Immature natural killer cell (primary cell): ENCODE measurements around the gene COL4A3. TPM values are rescaled to one million over a fixed set of nuclear protein-coding genes. Genes with fewer than 3 reads are reported as not detected.

Source experiments
- DNase-seq, 3 donors: peaks; one replicate each; pipeline ENCODE4 v3.0.0; 2022; ENCODE audit warnings: mixed read lengths in 1 of 3
- H3K27ac Mint-ChIP-seq, 6 donors: one replicate each; pipeline ENCODE4 v1.8.0; 2020; ENCODE audit warnings: mixed read lengths in 6 of 6, mild to moderate bottlenecking in 5 of 6, inconsistent platforms in 4 of 6, moderate library complexity in 3 of 6
- H3K27me3 Mint-ChIP-seq, 3 donors: one replicate each; pipeline ENCODE4 v1.8.0; 2020 to 2021; ENCODE audit warnings: low read depth in 3 of 3, mild to moderate bottlenecking in 3 of 3, mixed read lengths in 3 of 3, moderate library complexity in 3 of 3, inconsistent platforms in 1 of 3
- H3K36me3 Mint-ChIP-seq, 3 donors: one replicate each; pipeline ENCODE4 v1.8.0; 2020; ENCODE audit warnings: mixed read lengths in 3 of 3, inconsistent platforms in 2 of 3, mild to moderate bottlenecking in 2 of 3
- H3K4me1 Mint-ChIP-seq, 2 donors: one replicate each; pipeline ENCODE4 v1.8.0; 2020; ENCODE audit warnings: inconsistent platforms in 2 of 2, mild to moderate bottlenecking in 2 of 2, mixed read lengths in 2 of 2, moderate library complexity in 1 of 2
- H3K4me3 Mint-ChIP-seq, 5 donors: one replicate each; pipeline ENCODE4 v1.8.0; 2020; ENCODE audit warnings: mild to moderate bottlenecking in 5 of 5, mixed read lengths in 5 of 5, inconsistent platforms in 3 of 5, moderate library complexity in 3 of 5
- H3K9me3 Mint-ChIP-seq, 6 donors: one replicate each; pipeline ENCODE4 v1.8.0; 2020; ENCODE audit warnings: mild to moderate bottlenecking in 6 of 6, mixed read lengths in 6 of 6, inconsistent platforms in 4 of 6, moderate library complexity in 3 of 6
- polyA plus RNA-seq, 3 donors: library from polyadenylated mRNA; unstranded; fragments of 300-500 nt; fragmentation: Illumina TruSeq; gene quantifications; one replicate each; pipeline ENCODE4 v1.2.3, GENCODE V29; 2021

The COL4A3 gene
- polyA plus RNA-seq = under 1 TPM in 1 of 3 donors, not detected in 2; 0.10 TPM

DNA sequence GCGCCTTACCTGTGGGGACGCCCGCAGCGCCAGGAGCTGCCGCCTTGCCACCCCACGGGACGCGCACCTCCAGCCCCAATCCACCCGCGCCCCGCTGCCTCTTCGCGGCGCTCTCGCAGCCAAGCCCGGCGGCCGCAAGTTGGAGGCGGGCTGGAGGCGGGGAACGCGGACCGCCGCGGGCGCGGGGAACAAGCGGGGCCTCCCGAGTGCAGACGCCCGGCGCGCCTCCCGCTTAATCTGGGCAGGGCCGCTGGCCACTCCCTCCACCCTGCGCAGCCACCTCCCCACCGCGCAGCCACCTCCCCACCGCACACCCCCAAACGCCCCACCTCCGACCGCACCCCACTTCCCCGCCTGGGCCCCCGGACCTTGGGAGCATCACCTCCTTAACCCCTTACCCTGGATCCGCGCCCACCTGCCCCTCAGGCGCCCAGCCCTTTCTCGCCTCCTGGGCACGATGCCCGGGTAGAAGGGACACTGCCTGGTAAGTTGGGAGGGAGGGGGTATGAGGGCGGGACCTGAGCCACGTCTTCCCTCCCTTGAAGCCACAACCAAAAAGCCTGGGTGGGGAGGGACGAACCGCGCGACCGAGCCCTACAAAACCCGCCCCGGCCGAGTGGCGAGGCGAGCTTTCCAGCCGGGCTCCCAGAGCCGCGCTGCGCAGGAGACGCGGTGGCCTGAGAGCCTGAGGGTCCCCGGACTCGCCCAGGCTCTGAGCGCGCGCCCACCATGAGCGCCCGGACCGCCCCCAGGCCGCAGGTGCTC lies at the start of gene COL4A3, which contains the start of gene COL4A4:
Gene COL4A3, plus strand, starts transcription at position 627 of the 765 bp plus-strand sequence. Its CDS starts 103 bp downstream, at position 730.
Gene COL4A4, minus strand, starts transcription at position 208 of the 765 bp plus-strand sequence. CDS start 16,722 bp downstream, outside the sequence.
- Mint-ChIP-seq H3K4me3 (peak within 1 kb of the TSS; percentile 69 to 78 (median 74)), H3K27me3 (peaks cover 11 to 28% (median 15%) of the 10 kb centered on the region in 3 donors), H3K27ac (no peak within 1 kb of the TSS), H3K9me3 (peaks cover 0 to 9% (median 0%) of the 10 kb centered on the region in 6 donors), H3K36me3 (peaks cover 0 to 4% (median 0%) of the 10 kb centered on the region in 3 donors), H3K4me1 (peaks cover 9 to 21% of the 10 kb centered on the region in 2 donors)
- peak in 1 of 3 donors; percentile 6 for DNase-seq

DNA sequence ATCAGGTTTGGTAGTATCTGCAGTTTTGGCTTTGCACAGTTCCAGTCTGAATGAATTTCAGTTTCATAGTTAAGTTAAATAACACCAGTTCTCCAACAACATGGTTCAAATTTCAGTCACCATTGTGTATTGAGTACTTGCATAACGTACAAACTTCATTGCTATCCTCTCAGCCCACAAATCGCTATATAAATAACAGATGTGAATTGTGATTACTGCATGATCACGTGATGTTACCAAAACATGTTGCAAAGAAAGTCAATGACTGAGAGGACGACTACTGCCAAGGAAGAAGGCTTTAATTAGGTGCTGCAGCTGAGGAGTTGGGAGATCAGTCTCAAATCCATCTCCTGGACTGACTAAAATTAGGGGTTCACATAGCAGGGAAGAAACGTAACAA lies 48.7 kb upstream of the COL4A3 start:
- no peaks in the 10 kb centered on the region for H3K36me3 Mint-ChIP-seq
- H3K27me3 Mint-ChIP-seq = peaks cover 0 to 10% (median 0%) of the 10 kb centered on the region in 3 donors
- no peak overlapping the region for H3K4me3 Mint-ChIP-seq
- no peaks in the 10 kb centered on the region for H3K9me3 Mint-ChIP-seq
- no peaks in the 10 kb centered on the region for H3K4me1 Mint-ChIP-seq
- no peak for DNase-seq
- H3K27ac Mint-ChIP-seq = no peak overlapping the region

DNA sequence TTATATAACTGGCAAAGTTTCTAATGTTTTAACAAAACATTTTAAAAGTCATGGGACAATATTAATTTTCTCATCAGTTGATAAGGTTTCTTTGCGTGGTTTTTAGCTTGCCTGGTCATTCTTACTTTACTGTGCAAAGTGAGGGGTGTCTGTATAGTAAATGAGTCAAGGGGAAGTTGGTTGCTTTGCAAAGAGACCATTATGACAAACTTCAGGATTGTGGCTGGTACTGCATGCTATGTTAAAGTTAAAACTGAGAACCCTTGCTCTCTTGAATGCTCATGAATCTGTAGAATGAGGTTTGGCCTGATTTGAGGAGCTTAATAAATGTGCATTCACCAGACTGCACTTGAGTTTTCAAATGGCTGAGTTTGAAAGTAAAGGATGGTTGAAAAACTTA lies 47.4 kb upstream of the COL4A3 start:
- no peaks in the 10 kb centered on the region for H3K9me3 Mint-ChIP-seq
- no peak overlapping the region for H3K4me3 Mint-ChIP-seq
- peaks cover 0 to 10% (median 1%) of the 10 kb centered on the region in 3 donors for H3K27me3 Mint-ChIP-seq
- H3K36me3 Mint-ChIP-seq = no peaks in the 10 kb centered on the region
- DNase-seq = no peak
- no peaks in the 10 kb centered on the region for H3K4me1 Mint-ChIP-seq
- H3K27ac Mint-ChIP-seq = no peak overlapping the region

DNA sequence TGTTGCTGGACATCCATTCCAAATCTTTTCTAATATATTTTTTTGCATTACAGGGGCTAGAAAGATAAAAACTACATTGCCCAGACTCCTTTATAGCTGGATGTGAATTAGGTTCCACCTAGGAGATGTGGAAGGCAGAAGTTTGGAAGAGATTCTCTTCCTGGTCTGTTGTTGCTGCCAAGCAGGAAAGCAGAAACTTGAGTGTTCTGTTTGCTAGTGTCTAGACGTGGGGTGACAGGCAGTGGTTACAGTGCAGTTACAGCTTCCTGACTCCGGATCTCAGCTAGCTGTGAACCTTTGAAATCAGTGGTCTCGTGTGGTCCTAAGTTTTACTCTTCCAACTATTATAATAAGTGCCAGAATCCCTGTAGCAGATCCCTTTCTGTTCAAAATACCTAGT lies 46.6 kb upstream of the COL4A3 start:
- Mint-ChIP-seq H3K4me3 (no peak overlapping the region), H3K27me3 (peaks cover 0 to 7% (median 1%) of the 10 kb centered on the region in 3 donors), H3K36me3 (no peaks in the 10 kb centered on the region), H3K9me3 (no peaks in the 10 kb centered on the region), H3K27ac (no peak overlapping the region), H3K4me1 (no peaks in the 10 kb centered on the region)
- DNase-seq = no peak

DNA sequence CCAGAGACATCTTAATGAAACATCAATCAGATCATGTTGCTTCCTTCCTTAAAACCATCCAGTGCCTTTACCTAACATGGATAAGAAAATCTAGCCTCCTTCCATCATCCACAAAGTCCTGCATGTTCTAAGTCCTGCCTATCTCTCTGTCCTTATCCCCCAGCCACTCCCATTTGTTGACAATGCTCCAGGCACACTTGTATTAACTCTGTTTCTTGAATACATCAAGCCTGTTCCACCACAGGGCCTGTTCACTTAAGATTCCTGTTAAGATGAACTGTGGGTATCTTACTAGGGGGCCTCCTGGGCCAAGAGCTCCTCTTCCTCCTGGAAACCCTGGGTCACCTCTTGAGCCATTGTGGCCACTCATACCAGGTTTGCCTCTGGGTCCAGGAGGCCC lies 46.1 kb upstream of the COL4A3 start:
- H3K36me3 Mint-ChIP-seq = no peaks in the 10 kb centered on the region
- no peak overlapping the region for H3K27ac Mint-ChIP-seq
- H3K9me3 Mint-ChIP-seq = no peaks in the 10 kb centered on the region
- no peak for DNase-seq
- peaks cover 0 to 7% (median 1%) of the 10 kb centered on the region in 3 donors for H3K27me3 Mint-ChIP-seq
- no peak overlapping the region for H3K4me3 Mint-ChIP-seq
- no peaks in the 10 kb centered on the region for H3K4me1 Mint-ChIP-seq

DNA sequence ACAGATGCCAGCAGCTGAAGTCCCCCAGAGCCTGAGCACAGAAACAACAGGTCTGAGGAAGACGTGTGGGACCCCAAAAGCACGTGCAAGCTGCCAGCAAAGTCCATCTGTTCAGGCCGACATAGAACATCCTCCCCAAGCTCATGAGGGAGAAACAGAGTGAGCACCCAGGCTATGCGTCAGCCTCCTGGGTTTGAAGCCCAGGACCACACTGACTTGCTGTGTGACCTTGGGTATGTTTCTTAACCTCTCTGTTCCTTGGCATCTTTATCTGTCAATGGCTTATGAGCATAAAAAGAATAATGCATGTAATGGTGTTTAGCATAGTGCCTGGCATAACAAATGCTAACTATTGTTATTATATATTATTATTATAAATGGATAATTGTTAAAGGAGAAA lies 40.7 kb upstream of the COL4A3 start:
- Mint-ChIP-seq H3K9me3 (no peaks in the 10 kb centered on the region), H3K27me3 (peaks cover 2 to 7% (median 7%) of the 10 kb centered on the region in 3 donors), H3K4me3 (no peak overlapping the region), H3K36me3 (no peaks in the 10 kb centered on the region), H3K4me1 (no peaks in the 10 kb centered on the region), H3K27ac (no peak overlapping the region)
- no peak for DNase-seq

DNA sequence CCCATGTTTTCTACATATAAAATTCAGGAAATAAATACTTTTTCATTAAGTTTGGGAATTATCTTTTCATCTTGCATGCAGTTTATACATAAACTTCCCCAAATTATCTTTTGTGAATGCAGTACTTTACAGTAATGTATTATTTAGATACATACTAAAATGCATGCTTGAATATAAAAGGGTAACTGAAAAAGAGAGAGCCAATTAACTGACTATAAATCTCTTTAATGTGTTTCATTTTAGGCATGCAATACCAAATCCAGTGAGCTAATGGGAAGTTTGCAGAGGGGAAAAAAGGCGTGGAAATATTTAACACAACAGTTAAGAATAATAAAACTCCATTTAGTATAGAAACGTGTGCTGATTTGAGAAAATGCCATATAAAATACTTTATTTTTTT lies 39.6 kb upstream of the COL4A3 start:
- Mint-ChIP-seq H3K27ac (no peak overlapping the region), H3K4me3 (no peak overlapping the region), H3K9me3 (no peaks in the 10 kb centered on the region), H3K36me3 (no peaks in the 10 kb centered on the region), H3K27me3 (peaks cover 2 to 9% (median 7%) of the 10 kb centered on the region in 3 donors), H3K4me1 (no peaks in the 10 kb centered on the region)
- DNase-seq = no peak

DNA sequence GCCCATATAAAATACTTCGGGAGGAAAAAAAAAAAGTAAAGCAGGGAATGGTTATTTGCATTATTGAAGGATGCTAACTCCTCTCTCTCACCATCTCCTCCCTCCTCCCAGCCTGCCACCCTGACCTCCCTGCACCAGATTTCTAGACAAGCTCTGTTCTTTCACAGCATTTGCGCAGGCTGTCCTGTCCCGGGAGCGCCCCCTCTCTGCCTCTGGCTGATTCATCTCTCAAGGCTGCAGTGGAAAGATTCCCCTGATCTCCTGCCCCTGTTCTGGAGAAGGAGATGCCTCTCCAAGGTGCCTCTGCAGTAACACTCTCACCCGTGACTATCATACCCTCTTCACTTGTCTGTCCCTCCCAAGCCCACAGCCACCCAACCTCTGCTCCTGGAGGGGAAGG lies 38.9 kb upstream of the COL4A3 start:
- DNase-seq = no peak
- Mint-ChIP-seq H3K36me3 (no peaks in the 10 kb centered on the region), H3K4me1 (no peaks in the 10 kb centered on the region), H3K4me3 (no peak overlapping the region), H3K27ac (no peak overlapping the region), H3K9me3 (no peaks in the 10 kb centered on the region), H3K27me3 (peaks cover 2 to 9% (median 7%) of the 10 kb centered on the region in 3 donors)

DNA sequence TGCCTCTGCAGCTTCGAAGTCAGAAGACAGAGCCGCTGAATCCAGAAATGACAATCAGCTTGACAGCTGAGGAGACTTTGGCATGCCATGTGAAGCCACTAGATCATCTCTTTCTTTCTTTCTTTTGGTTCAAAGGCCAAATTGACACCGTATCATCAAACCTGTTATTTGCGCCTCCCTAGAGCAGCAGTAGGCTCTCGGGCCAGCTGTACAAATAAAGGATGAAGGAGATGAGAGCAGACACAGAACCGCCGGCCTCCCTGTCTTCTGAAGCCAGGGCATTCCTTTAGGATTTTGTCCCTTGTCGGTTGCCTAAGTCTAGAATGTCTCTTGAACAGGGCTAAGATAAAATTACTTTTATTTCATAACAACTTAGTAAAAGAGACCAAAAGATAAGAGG lies 37.2 kb upstream of the COL4A3 start:
- Mint-ChIP-seq H3K4me3 (no peak overlapping the region), H3K27me3 (peaks cover 2 to 8% (median 7%) of the 10 kb centered on the region in 3 donors), H3K9me3 (no peaks in the 10 kb centered on the region), H3K36me3 (no peaks in the 10 kb centered on the region), H3K27ac (no peak overlapping the region), H3K4me1 (no peaks in the 10 kb centered on the region)
- DNase-seq = no peak

DNA sequence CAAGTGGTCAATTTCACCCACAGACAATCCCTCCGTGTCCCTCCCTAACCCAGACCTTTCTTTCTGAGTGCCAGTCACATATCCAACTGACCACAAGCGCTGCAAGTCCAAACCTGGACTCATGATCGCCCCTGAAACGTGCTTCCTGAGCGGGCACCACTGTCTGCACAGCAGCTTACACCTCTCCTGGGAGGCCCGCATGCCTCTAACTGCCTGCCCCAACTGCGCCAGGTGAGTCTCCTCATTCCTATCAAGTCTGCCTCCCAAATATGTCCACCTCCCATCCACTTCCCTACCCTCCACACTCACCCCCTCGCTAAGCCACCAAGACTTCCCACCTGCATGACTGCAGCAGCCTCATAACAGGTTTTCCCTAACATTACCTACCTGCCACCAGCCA lies 33.8 kb upstream of the COL4A3 start:
- no peaks in the 10 kb centered on the region for H3K36me3 Mint-ChIP-seq
- no peak overlapping the region for H3K4me3 Mint-ChIP-seq
- no peaks in the 10 kb centered on the region for H3K9me3 Mint-ChIP-seq
- H3K4me1 Mint-ChIP-seq = no peaks in the 10 kb centered on the region
- no peak overlapping the region for H3K27ac Mint-ChIP-seq
- H3K27me3 Mint-ChIP-seq = peaks cover 2 to 6% (median 2%) of the 10 kb centered on the region in 3 donors
- DNase-seq = no peak

DNA sequence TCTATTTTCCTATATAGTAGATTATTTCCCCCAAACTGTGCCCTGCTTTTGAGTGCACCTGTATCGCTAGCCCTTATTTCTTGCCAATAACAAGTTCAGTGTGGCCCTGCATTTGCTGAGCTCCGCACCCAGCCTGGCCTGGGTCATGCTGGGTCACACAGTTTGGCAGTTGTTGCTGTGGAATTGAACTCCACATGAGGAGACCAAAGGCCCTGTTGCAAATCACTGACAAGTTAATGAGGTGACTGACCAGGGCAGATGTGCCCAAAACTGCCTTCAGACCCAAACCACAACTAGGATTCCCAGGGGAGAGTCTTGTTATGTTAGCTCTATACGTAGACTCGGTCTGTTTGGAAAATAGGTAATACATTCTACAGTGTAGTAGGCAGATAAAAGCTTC lies 31.4 kb upstream of the COL4A3 start:
- DNase-seq = no peak
- H3K27ac Mint-ChIP-seq = no peak overlapping the region
- peaks cover 2 to 5% (median 4%) of the 10 kb centered on the region in 3 donors for H3K27me3 Mint-ChIP-seq
- no peak overlapping the region for H3K4me3 Mint-ChIP-seq
- no peaks in the 10 kb centered on the region for H3K36me3 Mint-ChIP-seq
- no peaks in the 10 kb centered on the region for H3K4me1 Mint-ChIP-seq
- no peaks in the 10 kb centered on the region for H3K9me3 Mint-ChIP-seq

DNA sequence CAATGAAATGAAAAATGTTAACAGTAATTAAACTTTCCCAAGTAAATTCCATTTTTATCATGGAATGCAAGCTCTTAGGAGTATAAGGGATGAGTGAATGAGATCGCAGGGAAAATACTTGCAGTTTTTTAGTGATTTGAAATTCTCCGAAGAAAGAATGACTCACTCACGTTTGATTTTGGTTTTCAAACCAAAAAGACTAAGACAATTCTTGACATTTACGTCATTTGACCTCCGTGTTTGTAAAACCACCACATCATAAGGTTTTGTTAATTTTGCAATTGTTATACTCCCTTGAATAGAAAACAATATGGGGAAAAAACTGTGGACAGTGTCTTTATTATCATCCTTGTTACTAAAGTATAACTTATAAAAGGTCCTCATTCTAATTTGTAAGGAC lies 29.8 kb upstream of the COL4A3 start:
- Mint-ChIP-seq H3K4me3 (no peak overlapping the region), H3K36me3 (no peaks in the 10 kb centered on the region), H3K27me3 (peaks cover 0 to 3% (median 2%) of the 10 kb centered on the region in 3 donors), H3K27ac (no peak overlapping the region), H3K9me3 (no peaks in the 10 kb centered on the region), H3K4me1 (no peaks in the 10 kb centered on the region)
- no peak for DNase-seq

DNA sequence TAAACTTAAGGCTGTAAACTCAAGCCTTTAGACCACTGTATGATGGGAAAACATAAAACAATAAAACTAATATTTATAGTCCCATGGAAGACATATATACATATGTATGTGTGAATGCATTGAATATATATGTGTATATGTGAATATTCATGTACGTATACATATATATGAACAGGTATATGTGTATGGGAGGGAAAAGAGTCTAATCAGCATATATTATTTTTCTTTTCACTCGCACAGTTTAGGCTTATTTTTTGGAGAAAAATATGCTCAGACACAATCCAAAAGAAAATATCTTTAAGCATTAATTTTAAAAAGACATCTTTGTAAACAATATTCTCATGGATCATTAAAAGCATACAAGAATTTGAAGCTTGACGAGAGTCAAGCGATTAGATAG lies 23.1 kb upstream of the COL4A3 start:
- Mint-ChIP-seq H3K27me3 (peaks cover 1 to 3% (median 2%) of the 10 kb centered on the region in 3 donors), H3K27ac (no peak overlapping the region), H3K4me3 (no peak overlapping the region), H3K36me3 (no peaks in the 10 kb centered on the region), H3K9me3 (peaks cover 0 to 2% (median 0%) of the 10 kb centered on the region in 6 donors), H3K4me1 (no peaks in the 10 kb centered on the region)
- no peak for DNase-seq

DNA sequence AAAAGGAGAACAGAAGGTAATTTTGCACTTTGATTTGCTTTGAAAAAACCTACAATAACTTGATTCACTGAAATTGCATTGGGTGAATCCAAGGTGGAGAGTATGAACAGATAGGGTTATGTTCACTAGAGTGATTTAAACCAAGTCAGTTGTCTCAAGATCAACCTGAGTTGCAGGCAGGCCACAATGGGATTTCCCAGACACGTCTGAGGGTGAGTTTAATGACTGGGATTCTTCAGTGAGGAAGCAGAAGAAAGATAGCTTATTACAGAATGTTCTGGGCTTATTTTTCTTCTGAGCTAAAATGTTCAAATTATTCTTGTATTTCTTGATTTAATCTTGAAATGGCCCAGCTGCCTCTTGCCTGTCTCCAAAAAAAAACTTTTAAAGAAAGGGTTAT lies 20.5 kb upstream of the COL4A3 start:
- Mint-ChIP-seq H3K27me3 (peaks cover 0 to 3% (median 1%) of the 10 kb centered on the region in 3 donors), H3K36me3 (peaks cover 0 to 2% (median 0%) of the 10 kb centered on the region in 3 donors), H3K4me1 (no peaks in the 10 kb centered on the region), H3K9me3 (peaks cover 0 to 4% (median 1%) of the 10 kb centered on the region in 6 donors), H3K4me3 (no peak overlapping the region), H3K27ac (no peak overlapping the region)
- DNase-seq = no peak
